Natural killer cell (primary cell): ENCODE data around the gene POU2F1. TPM values are rescaled to one million over a fixed set of nuclear protein-coding genes. Genes with fewer than 3 reads are reported as not detected.

ENCODE experiments used
- ATAC-seq, 3 donors: fragments of 150-1000 bp in 2 of 3; fragments of 200-7000 bp in 1 of 3; cut with Tn5 transposase; 1 replicate in 1 of 3; 2 replicates in 2 of 3; pipeline ENCODE4 v1.10.0; 2021; ENCODE audit warnings: mild to moderate bottlenecking in 2 of 3, moderate library complexity in 2 of 3
- DNase-seq, 2 donors: peaks; one replicate each; pipeline versions ENCODE4 v3.0.0 to v3.0.0-alpha.2; 2013 to 2021; ENCODE audit warnings: mixed read lengths in 1 of 2
- H3K27ac ChIP-seq: one replicate; pipeline ENCODE4 v1.5.1; 2013; ENCODE audit warnings: mild to moderate bottlenecking, low read length
- H3K27me3 ChIP-seq: one replicate; pipeline ENCODE4 v1.6.1; 2013; ENCODE audit warnings: low read length; ENCODE audit not compliant: control insufficient read depth, insufficient read depth
- H3K36me3 ChIP-seq: one replicate; pipeline ENCODE4 v1.6.1; 2013; ENCODE audit warnings: low read length; ENCODE audit not compliant: control insufficient read depth, insufficient read depth
- H3K4me1 ChIP-seq: one replicate; pipeline ENCODE4 v1.6.1; 2013; ENCODE audit warnings: low read length; ENCODE audit not compliant: control insufficient read depth, insufficient read depth
- H3K4me3 ChIP-seq: one replicate; pipeline ENCODE4 v1.5.1; 2013; ENCODE audit warnings: low read length
- H3K9me3 ChIP-seq: one replicate; pipeline ENCODE4 v1.6.1; 2013; ENCODE audit warnings: low read length; ENCODE audit not compliant: control insufficient read depth, insufficient read depth
- H3K27ac Mint-ChIP-seq, 2 donors: one replicate each; pipeline ENCODE4 v1.8.0; 2022; ENCODE audit warnings: mild to moderate bottlenecking in 2 of 2, mixed read lengths in 2 of 2, moderate library complexity in 1 of 2
- H3K27me3 Mint-ChIP-seq, 2 donors: one replicate each; pipeline ENCODE4 v1.8.0; 2022; ENCODE audit warnings: low read depth in 2 of 2, mixed read lengths in 2 of 2
- H3K36me3 Mint-ChIP-seq: one replicate; pipeline ENCODE4 v1.8.0; 2022; ENCODE audit warnings: mixed read lengths
- H3K4me1 Mint-ChIP-seq, 2 donors: one replicate each; pipeline ENCODE4 v1.8.0; 2022; ENCODE audit warnings: mixed read lengths in 2 of 2
- H3K4me3 Mint-ChIP-seq: one replicate; pipeline ENCODE4 v1.8.0; 2022; ENCODE audit warnings: mild to moderate bottlenecking, moderate library complexity, mixed read lengths
- H3K9me3 Mint-ChIP-seq, 2 donors: one replicate each; pipeline ENCODE4 v1.8.0; 2022; ENCODE audit warnings: mixed read lengths in 2 of 2
- CTCF ChIP-seq: fragments of 200-600 bp; IDR thresholded peaks from one replicate; pipeline ENCODE4 v1.8.0; 2022; ENCODE audit warnings: antibody characterized with exemption
- WGBS: methylation state at CpG from one replicate; pipeline ENCODE4 v1.1.7; 2013; ENCODE audit warnings: missing lambda C conversion rate; ENCODE audit not compliant: insufficient coverage; 5-methylcytosine and 5-hydroxymethylcytosine counted together
- intact Hi-C: fragments of 100-400 bp; cut with micrococcal nuclease; formaldehyde crosslinking; loops from one replicate; pipeline ENCODE4 v1.14.2; 2022
- total RNA-seq, 4 donors: library from RNA; stranded (reverse); fragments of 120-200 nt in 1 of 4; gene quantifications; one replicate each; pipeline versions ENCODE4 v1.2.3 to v1.2.4, GENCODE V29; 2013 to 2022

Gene POU2F1
- total RNA-seq, 3 donors from 2014 or later (not counting 1 experiment from before 2014, with no cell fraction given), result 39.8 to 44.6 (median 40.9) TPM

DNA sequence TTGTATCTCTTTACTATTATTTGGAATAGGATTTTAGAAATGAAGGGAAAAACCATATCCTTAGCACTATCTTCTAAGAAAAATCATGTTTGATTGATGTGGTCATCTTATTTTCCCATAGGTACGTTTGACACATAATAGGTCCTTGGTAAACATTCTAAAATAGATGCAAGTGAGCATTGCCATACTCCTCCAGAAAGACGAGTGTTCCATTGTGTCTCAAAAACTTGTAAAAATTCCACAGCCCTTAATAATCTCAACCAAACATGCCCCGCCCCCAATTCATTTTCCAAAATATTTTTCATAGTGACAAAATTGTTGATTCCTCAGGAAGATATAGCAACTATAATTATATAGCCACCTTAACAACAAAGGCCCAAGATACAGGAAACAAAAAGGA lies 184.2 kb downstream of the POU2F1 start:
- no peak for TF ChIP-seq CTCF
- Histone ChIP-seq H3K36me3 (peaks cover 15% of the 10 kb centered on the region), H3K9me3 (no peaks in the 10 kb centered on the region), H3K4me1 (peaks cover 4% of the 10 kb centered on the region), H3K27me3 (no peaks in the 10 kb centered on the region), H3K27ac (no peak overlapping the region), H3K4me3 (no peak overlapping the region)
- Mint-ChIP-seq H3K4me3 (no peak overlapping the region), H3K36me3 (peaks cover 8% of the 10 kb centered on the region), H3K4me1 (peaks cover 9 to 10% of the 10 kb centered on the region in 2 donors), H3K9me3 (no peaks in the 10 kb centered on the region), H3K27me3 (no peaks in the 10 kb centered on the region), H3K27ac (no peak overlapping the region)
- intact Hi-C loops, result loop anchor here (2.0 to 10.0 kb wide), 2 partner anchors 22 to 340 kb away; no protein-coding TSS in a partner anchor
- ATAC-seq (no peak), DNase-seq (no peak)
- 92% methylated on average over 3 of the region's 3 CpGs for WGBS

- Histone ChIP-seq H3K4me3 (no peak overlapping the region), H3K9me3 (no peaks in the 10 kb centered on the region), H3K27me3 (no peaks in the 10 kb centered on the region), H3K36me3 (peaks cover 19% of the 10 kb centered on the region), H3K4me1 (no peaks in the 10 kb centered on the region), H3K27ac (no peak overlapping the region)
- Mint-ChIP-seq H3K9me3 (no peaks in the 10 kb centered on the region), H3K27ac (peak overlapping the region in 1 of 2 donors; percentile 26), H3K36me3 (peaks cover 14% of the 10 kb centered on the region), H3K4me1 (peaks cover 7% of the 10 kb centered on the region in 2 donors), H3K27me3 (no peaks in the 10 kb centered on the region), H3K4me3 (no peak overlapping the region)
- intact Hi-C loops, result loop anchor here (10.0 kb wide), 1 partner anchor 344 kb away; no protein-coding TSS in a partner anchor
- 100% methylated on average over 1 of the region's 1 CpG for WGBS
- no peak for TF ChIP-seq CTCF
- no peak for ATAC-seq
- no peak for DNase-seq
Measured at GRCh38 chr1:167408355-167408754, 187.7 kb downstream of the POU2F1 start.

DNA sequence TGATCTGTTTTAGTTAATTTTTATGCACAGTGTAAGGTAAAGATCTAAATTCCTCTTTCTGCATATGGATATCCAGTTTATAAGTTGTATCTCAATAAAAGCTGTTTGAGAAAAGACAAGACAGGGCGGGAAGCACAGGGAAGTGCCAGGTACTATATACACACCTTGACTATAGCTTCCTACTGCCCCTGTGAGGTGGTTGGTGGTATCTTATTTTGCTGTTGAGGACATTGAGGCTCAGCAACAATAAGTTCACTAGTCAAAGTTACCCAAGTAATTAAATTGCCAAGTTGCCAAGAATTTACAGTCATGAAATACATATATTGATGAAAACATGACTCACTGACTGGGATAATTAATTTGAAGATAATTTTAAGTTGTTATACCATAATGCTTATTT lies 188.5 kb downstream of the POU2F1 start:
- ATAC-seq, result no peak
- no peak overlapping the region for H3K4me3 Mint-ChIP-seq
- H3K4me1 ChIP-seq, result no peaks in the 10 kb centered on the region
- no peak overlapping the region for H3K4me3 ChIP-seq
- no peaks in the 10 kb centered on the region for H3K9me3 Mint-ChIP-seq
- no peak for TF ChIP-seq CTCF
- intact Hi-C loops, result loop anchor here (10.0 kb wide), 1 partner anchor 344 kb away; no protein-coding TSS in a partner anchor
- no CpG with 5 or more reads among the region's 1 CpG for WGBS
- peaks cover 14% of the 10 kb centered on the region for H3K36me3 Mint-ChIP-seq
- H3K27ac ChIP-seq, result no peak overlapping the region
- H3K27ac Mint-ChIP-seq, result peak overlapping the region in 1 of 2 donors; percentile 26
- peaks cover 19% of the 10 kb centered on the region for H3K36me3 ChIP-seq
- peak in 1 of 2 donors; percentile 46 for DNase-seq
- H3K9me3 ChIP-seq, result no peaks in the 10 kb centered on the region
- H3K27me3 ChIP-seq, result no peaks in the 10 kb centered on the region
- peaks cover 7 to 9% of the 10 kb centered on the region in 2 donors for H3K4me1 Mint-ChIP-seq
- H3K27me3 Mint-ChIP-seq, result no peaks in the 10 kb centered on the region

GRCh38 chr1:167412072-167412471 lies 191.4 kb downstream of the POU2F1 start:
- ATAC-seq (no peak), DNase-seq (no peak)
- H3K9me3 Mint-ChIP-seq, result no peaks in the 10 kb centered on the region
- H3K27me3 Mint-ChIP-seq, result no peaks in the 10 kb centered on the region
- peaks cover 6% of the 10 kb centered on the region for H3K36me3 Mint-ChIP-seq
- WGBS, result 85% methylated on average over 4 of the region's 4 CpGs
- Histone ChIP-seq H3K36me3 (peaks cover 22% of the 10 kb centered on the region), H3K9me3 (no peaks in the 10 kb centered on the region), H3K27me3 (no peaks in the 10 kb centered on the region), H3K4me1 (peaks cover 5% of the 10 kb centered on the region), H3K27ac (no peak overlapping the region), H3K4me3 (no peak overlapping the region)
- no peak for TF ChIP-seq CTCF
- peaks cover 15 to 16% of the 10 kb centered on the region in 2 donors for H3K4me1 Mint-ChIP-seq
- H3K4me3 Mint-ChIP-seq, result no peak overlapping the region
- H3K27ac Mint-ChIP-seq, result peak overlapping the region; percentile 56 to 73
- intact Hi-C loops, result no loop called here
